Central memory CD8-positive, alpha-beta T cell (primary cell): ENCODE results near the gene COQ8A.
A peak's percentile ranks its signal among the peaks of the same experiment; 100 is the strongest.

Experiments
- ATAC-seq: fragments of 150-1000 bp; cut with Tn5 transposase; replicated peaks from 2 replicates; pipeline ENCODE4 v1.10.0; 2022; ENCODE audit warnings: mild to moderate bottlenecking, moderate FRiP score, moderate number of reproducible peaks; ENCODE audit not compliant: poor library complexity, severe bottlenecking; ENCODE audit errors: extremely low read depth
- DNase-seq, 2 donors: peaks; one replicate each; pipeline ENCODE4 v3.0.0; 2021; ENCODE audit warnings: low spot score in 2 of 2
- H3K27ac Mint-ChIP-seq: one replicate; pipeline ENCODE4 v1.8.0; 2022; ENCODE audit warnings: low read depth, mild to moderate bottlenecking, moderate library complexity, mixed read lengths
- H3K27me3 Mint-ChIP-seq: one replicate; pipeline ENCODE4 v1.8.0; 2022; ENCODE audit warnings: mixed read lengths
- H3K36me3 Mint-ChIP-seq: one replicate; pipeline ENCODE4 v1.8.0; 2022; ENCODE audit warnings: mild to moderate bottlenecking, moderate library complexity, mixed read lengths; ENCODE audit not compliant: insufficient read depth
- H3K4me1 Mint-ChIP-seq: one replicate; pipeline ENCODE4 v1.8.0; 2022; ENCODE audit warnings: mixed read lengths
- H3K4me3 Mint-ChIP-seq: one replicate; pipeline ENCODE4 v1.8.0; 2022; ENCODE audit warnings: mild to moderate bottlenecking, moderate library complexity, mixed read lengths
- H3K9me3 Mint-ChIP-seq: one replicate; pipeline ENCODE4 v1.8.0; 2022; ENCODE audit warnings: mixed read lengths

COQ8A gene

DNA sequence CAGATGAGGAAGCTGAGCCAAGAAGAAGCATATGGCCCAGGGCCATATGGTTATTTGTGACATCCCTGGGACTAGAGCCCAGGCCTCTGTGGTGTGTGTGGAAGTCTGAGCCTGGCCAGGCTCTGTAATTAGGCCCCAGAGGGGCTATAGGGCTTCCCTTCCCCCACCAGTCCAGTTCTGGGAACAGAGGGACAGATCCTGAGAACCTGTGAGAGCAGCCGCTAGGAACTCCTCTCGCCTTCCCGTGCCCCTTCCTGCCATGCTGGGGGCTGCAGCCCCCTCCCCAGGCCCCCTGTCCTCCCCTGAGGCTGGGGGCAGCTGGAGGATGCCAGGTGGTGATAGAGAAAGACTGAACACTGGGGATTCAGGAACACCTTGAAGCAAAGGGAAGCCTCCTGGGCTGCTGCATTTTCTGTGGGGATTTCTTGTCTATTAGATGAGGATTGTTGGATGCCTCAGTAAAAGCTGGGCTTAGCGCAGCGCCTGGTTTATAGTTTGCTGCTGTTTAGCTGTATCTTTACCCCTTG lies 33.3 kb downstream of the COQ8A start:
- Mint-ChIP-seq H3K9me3 (peaks cover 7% of the 10 kb centered on the region), H3K27ac (no peak overlapping the region), H3K4me3 (no peak overlapping the region), H3K36me3 (peaks cover 9% of the 10 kb centered on the region), H3K27me3 (no peaks in the 10 kb centered on the region), H3K4me1 (peaks cover 6% of the 10 kb centered on the region)
- no peak for ATAC-seq
- no peak for DNase-seq

DNA sequence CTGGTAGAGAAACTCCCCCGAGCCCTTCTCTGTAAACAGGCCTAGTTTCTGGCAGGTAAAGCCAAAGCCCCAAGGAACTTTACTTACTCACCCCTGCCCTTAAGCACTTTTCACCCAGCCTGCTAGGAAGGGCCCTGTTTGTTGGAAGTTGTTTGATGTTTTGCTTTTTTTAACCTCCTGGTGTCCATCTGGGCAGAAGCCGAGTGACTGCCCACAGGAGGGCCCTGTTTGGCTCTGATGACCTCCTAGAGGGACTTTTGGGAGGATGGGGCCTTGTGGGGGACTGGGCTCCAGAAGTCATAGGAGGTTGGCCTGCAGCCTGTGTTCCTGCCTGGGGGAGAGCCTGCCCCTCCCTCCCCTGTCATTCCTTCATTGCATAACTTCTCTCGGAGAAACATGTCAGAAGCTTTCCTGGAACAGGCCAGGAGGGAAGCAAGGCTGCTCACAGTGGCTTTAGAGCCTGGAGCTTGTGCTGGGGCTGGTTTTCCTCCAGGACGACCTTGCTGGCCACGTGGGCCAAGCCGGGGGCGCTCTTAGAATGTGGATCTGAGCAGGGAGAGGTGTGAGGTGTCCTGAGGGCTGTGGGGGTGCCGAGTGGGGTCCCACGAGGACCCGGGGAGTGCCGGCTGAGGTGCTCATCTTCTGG lies 33.9 kb downstream of the COQ8A start:
- Mint-ChIP-seq H3K27me3 (no peaks in the 10 kb centered on the region), H3K9me3 (peaks cover 7% of the 10 kb centered on the region), H3K36me3 (peaks cover 9% of the 10 kb centered on the region), H3K27ac (peak overlapping the region; percentile 83), H3K4me3 (no peak overlapping the region), H3K4me1 (peaks cover 6% of the 10 kb centered on the region)
- no peak for ATAC-seq
- no peak for DNase-seq

GRCh38 chr1:226974544-226975258 lies 34.6 kb downstream of the COQ8A start:
- Mint-ChIP-seq H3K4me3 (no peak overlapping the region), H3K27ac (peak overlapping the region; percentile 83), H3K9me3 (peaks cover 7% of the 10 kb centered on the region), H3K27me3 (no peaks in the 10 kb centered on the region), H3K36me3 (peaks cover 7% of the 10 kb centered on the region), H3K4me1 (peaks cover 6% of the 10 kb centered on the region)
- DNase-seq (no peak), ATAC-seq (no peak)

DNA sequence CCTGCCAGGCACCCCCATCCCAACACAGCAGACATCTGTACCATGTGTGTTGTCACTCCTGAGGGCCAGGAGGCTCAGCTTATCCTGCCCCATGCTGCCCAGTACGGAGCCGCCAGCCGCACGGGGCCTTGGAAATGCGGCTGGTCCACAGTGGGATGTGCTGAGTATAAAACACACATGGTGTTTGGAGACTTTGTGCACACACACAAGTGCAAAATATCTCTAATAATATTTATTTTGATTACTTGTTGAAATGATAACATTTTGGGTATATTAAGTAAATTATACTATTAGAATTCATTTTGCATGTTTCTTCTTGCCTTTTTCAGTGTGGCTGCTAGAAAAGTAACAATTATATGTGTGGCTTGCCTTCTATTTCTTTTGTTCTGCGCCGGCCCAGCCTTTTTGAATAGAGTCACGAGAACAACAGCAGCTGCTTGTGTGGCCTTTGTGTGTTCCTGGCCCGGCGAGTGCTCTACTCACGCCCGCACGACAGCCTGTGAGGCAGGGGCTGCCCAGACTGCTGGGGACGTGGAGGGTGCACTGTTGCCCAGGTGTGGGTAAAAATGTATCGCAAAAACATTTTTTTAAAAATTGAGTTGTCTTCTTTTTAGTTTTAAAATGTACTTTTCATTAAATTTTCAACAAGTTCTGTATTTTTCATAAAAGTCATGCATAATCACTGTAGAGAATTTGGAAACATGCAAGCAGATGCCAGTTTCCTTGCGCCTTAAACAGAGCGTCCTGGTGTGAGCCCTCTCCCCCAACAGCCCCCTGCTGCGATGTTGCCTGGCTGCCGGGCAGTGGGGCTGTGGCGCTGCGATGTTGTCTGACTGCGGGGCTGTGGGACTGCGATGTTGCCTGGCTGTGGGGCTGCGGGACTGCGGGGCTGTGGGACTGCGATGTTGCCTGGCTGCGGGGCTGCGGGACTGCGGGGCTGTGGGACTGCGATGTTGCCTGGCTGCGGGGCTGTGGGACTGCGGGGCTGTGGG lies 35.5 kb downstream of the COQ8A start:
- DNase-seq = no peak
- peaks cover 6% of the 10 kb centered on the region for H3K4me1 Mint-ChIP-seq
- peaks cover 7% of the 10 kb centered on the region for H3K9me3 Mint-ChIP-seq
- ATAC-seq = no peak
- H3K4me3 Mint-ChIP-seq = no peak overlapping the region
- H3K36me3 Mint-ChIP-seq = peaks cover 7% of the 10 kb centered on the region
- H3K27ac Mint-ChIP-seq = no peak overlapping the region
- H3K27me3 Mint-ChIP-seq = no peaks in the 10 kb centered on the region

DNA sequence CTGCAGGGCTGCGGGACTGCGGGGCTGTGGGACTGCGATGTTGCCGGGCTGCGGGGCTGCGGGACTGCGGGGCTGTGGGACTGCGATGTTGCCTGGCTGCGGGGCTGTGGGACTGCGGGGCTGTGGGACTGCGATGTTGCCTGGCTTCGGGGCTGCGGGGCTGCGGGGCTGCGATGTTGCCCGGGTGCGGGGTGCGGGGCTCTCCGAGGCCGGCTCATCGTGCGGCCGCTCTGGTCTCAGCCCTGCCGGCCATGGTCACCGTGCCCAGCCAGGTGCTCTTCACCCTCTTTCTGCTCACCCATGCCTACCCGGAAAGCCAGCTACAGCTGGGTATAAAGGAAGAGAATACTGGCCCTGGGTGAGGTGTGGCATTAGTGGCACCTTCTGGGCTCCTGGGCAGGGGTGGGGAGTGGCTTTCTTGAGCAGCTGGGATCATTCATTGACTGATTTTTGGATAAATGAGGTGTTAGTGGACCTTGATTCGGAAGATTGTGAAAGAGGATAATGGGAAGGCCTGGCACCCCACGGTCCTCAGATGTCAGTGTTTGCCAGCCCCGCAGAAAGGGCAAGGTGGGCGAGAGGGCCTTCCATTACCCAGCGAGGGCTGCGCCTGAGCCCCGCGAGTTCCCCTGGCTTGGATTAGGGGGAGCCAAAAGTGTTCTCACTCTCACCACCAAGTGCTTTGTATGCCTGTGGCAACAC lies 36.3 kb downstream of the COQ8A start:
- peaks cover 12% of the 10 kb centered on the region for H3K36me3 Mint-ChIP-seq

GRCh38 chr1:226976978-226977642 lies 37.0 kb downstream of the COQ8A start:
- Mint-ChIP-seq H3K9me3 (no peaks in the 10 kb centered on the region), H3K27ac (no peak overlapping the region), H3K4me3 (no peak overlapping the region), H3K27me3 (no peaks in the 10 kb centered on the region), H3K4me1 (peaks cover under 1% of the 10 kb centered on the region), H3K36me3 (peaks cover 11% of the 10 kb centered on the region)
- ATAC-seq (no peak), DNase-seq (no peak)

More for the DNA sequence above, 36.3 kb downstream of the COQ8A start:
- H3K9me3 Mint-ChIP-seq = peaks cover 7% of the 10 kb centered on the region
- DNase-seq (no peak), ATAC-seq (no peak)
- no peak overlapping the region for H3K4me3 Mint-ChIP-seq
- peaks cover 6% of the 10 kb centered on the region for H3K4me1 Mint-ChIP-seq
- H3K27me3 Mint-ChIP-seq = no peaks in the 10 kb centered on the region
- no peak overlapping the region for H3K27ac Mint-ChIP-seq

- DNase-seq = no peak
- ATAC-seq = no peak
- peaks cover 11% of the 10 kb centered on the region for H3K36me3 Mint-ChIP-seq
- no peak overlapping the region for H3K27ac Mint-ChIP-seq
- no peak overlapping the region for H3K4me3 Mint-ChIP-seq
- H3K27me3 Mint-ChIP-seq = no peaks in the 10 kb centered on the region
- no peaks in the 10 kb centered on the region for H3K9me3 Mint-ChIP-seq
- H3K4me1 Mint-ChIP-seq = no peaks in the 10 kb centered on the region
Measured at GRCh38 chr1:226977643-226978431, 37.7 kb downstream of the COQ8A start.

- Mint-ChIP-seq H3K9me3 (no peaks in the 10 kb centered on the region), H3K36me3 (peaks cover 11% of the 10 kb centered on the region), H3K27ac (no peak overlapping the region), H3K4me3 (no peak overlapping the region), H3K27me3 (no peaks in the 10 kb centered on the region), H3K4me1 (no peaks in the 10 kb centered on the region)
- no peak for ATAC-seq
- DNase-seq = no peak
Measured at GRCh38 chr1:226978432-226979114, 38.5 kb downstream of the COQ8A start.

DNA sequence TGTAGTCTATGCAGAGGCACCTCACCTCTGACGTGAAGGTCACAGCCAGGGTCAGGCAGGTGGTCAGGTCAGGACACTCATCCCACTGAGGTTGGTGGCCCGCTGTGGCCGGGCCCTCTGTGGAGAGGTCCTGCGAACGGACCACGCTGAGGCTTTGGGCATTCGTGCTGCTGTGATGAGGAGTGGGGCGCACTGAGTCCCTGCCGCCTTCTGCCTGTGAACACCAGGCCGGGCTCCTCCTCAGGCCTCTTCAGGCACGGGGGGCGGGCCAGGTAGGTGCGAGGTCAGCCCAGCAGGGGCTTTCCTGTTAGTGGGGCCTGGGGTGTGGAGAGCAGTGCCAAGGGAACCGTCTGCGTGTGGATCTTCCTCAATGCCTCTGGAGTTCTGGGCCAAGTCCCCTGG lies 39.0 kb downstream of the COQ8A start:
- H3K4me1 Mint-ChIP-seq = no peaks in the 10 kb centered on the region
- H3K27me3 Mint-ChIP-seq = no peaks in the 10 kb centered on the region
- no peak overlapping the region for H3K4me3 Mint-ChIP-seq
- H3K36me3 Mint-ChIP-seq = peaks cover 9% of the 10 kb centered on the region
- ATAC-seq = no peak
- H3K9me3 Mint-ChIP-seq = no peaks in the 10 kb centered on the region
- H3K27ac Mint-ChIP-seq = no peak overlapping the region
- DNase-seq = no peak

DNA sequence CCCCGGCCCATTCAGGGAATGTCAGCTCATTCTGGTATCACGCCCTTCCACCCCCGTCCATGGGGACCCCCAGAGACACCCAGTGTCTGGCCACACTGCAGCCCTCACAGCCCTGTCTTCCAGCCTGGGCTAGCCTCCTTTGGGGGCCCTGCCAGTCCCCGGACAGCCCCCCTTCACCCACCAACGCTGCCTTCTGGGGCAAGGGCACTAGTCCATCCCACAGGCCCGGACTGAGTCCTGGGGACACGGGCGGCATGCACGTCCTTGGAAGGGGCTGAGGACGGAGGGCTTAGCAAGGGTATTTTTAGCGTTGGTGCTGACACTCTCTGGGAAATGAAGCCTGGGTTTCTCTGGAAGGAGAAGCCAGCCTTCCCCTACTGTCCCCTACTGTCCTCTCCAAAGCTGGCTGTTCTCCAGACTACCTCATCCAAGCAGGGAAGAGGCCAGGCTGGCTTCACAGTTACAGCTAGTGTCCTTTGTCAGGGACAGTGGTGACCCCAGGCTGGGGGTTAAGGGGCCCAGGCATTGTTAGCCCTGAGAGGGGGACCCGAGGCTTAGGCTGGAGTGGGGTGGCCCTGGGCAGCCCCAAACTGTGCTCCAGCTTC lies 39.5 kb downstream of the COQ8A start:
- DNase-seq (no peak), ATAC-seq (no peak)
- H3K27me3 Mint-ChIP-seq = no peaks in the 10 kb centered on the region
- peaks cover 9% of the 10 kb centered on the region for H3K36me3 Mint-ChIP-seq
- no peak overlapping the region for H3K4me3 Mint-ChIP-seq
- no peaks in the 10 kb centered on the region for H3K4me1 Mint-ChIP-seq
- H3K27ac Mint-ChIP-seq = no peak overlapping the region
- H3K9me3 Mint-ChIP-seq = no peaks in the 10 kb centered on the region
